Ovary (tissue), 3 donors: ENCODE results near the gene BOLA2B.

Experiments
- POLR2A ChIP-seq: fragments of 450-650 bp; IDR thresholded peaks from one replicate; pipeline ENCODE4 v1.6.1; 2017; ENCODE audit warnings: antibody characterized with exemption, mild to moderate bottlenecking, moderate library complexity
- TF ChIP-seq, protein P1 (sequence below), 3 donors: fragments of 450-650 bp in 2 of 3; fragments of 200-600 bp in 1 of 3; IDR thresholded peaks; one replicate each; pipeline versions ENCODE4 v1.5.1 to v1.8.0; 2016 to 2022; ENCODE audit warnings: antibody characterized with exemption in 3 of 3, mild to moderate bottlenecking in 1 of 3
- donor health status: DM: no; HTN: no; CAD: no.

DNA sequence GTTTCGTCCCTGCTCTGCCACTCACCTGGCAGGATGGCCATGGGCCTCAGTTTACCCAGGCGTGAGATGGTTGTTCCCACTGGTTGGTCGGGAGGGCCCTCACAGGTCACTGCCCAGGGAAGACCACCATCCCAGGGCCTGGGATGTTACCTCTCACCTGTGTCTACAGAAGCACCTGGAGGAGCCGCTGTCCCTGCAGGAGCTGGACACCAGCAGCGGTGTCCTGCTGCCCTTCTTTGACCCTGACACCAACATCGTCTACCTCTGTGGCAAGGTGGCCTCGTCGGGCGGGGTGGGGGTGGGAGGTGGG is 6.0 kb downstream of the BOLA2B start:
- TF ChIP-seq, protein P1, sequence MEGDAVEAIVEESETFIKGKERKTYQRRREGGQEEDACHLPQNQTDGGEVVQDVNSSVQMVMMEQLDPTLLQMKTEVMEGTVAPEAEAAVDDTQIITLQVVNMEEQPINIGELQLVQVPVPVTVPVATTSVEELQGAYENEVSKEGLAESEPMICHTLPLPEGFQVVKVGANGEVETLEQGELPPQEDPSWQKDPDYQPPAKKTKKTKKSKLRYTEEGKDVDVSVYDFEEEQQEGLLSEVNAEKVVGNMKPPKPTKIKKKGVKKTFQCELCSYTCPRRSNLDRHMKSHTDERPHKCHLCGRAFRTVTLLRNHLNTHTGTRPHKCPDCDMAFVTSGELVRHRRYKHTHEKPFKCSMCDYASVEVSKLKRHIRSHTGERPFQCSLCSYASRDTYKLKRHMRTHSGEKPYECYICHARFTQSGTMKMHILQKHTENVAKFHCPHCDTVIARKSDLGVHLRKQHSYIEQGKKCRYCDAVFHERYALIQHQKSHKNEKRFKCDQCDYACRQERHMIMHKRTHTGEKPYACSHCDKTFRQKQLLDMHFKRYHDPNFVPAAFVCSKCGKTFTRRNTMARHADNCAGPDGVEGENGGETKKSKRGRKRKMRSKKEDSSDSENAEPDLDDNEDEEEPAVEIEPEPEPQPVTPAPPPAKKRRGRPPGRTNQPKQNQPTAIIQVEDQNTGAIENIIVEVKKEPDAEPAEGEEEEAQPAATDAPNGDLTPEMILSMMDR (IDR thresholded peaks at IDR 0.05): no peak
- TF ChIP-seq POLR2A: no peak
